VCaP (cell line): ENCODE measurements around the gene MINDY4.

Source experiments
- H3K27ac ChIP-seq: fragments of 450-650 bp; 2 replicates; pipeline ENCODE4 v1.5.1; 2017
- CTCF ChIP-seq: fragments of 450-650 bp; conservative IDR thresholded peaks from 2 replicates; pipeline ENCODE4 v1.5.1; 2017; ENCODE audit warnings: mild to moderate bottlenecking, moderate library complexity

MINDY4 gene

DNA sequence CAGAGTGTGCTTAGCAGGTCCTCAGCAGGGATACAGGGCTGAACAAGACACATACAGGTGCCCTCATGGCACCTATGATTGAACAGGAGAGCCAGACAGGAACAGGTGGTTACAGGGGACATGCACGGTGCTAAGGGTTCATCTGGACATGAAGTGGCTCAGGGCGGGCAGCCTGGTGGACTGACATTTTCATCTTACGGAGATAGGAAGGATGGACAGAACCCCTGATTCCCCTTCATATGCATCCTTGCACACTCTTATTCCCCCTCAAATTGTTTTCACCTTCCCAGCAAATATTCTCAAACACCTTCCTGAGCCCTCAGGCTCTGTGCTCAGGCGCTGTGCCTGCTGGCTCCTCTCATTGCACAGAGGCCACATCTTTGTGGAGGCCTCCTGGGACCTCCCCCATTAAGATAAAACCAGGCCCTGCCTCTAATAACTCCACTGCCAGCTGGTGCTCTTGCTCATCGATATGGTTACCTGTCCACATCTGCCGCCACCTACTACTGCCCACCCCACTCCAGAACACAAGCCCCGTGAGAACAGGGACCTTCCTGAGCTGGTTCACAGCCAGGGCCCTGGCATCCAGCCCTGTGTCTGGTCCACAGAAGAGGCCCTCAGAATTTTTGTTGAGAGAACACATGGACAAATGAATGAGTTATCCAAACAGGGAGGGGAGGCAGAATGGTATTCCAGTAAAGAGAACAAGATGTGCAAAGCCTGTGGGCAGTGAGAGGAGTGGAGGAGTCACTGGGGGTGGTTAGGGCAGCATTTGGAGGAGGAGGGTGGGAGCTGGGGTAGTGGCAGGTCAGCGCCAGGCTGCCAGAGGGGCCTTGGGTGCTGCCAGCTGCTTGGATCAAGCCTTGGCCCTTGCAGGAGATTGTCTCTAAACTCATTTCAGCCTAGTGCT lies 71.6 kb downstream of the MINDY4 start:
- no peak overlapping the region for H3K27ac ChIP-seq
- no peak for TF ChIP-seq CTCF

DNA sequence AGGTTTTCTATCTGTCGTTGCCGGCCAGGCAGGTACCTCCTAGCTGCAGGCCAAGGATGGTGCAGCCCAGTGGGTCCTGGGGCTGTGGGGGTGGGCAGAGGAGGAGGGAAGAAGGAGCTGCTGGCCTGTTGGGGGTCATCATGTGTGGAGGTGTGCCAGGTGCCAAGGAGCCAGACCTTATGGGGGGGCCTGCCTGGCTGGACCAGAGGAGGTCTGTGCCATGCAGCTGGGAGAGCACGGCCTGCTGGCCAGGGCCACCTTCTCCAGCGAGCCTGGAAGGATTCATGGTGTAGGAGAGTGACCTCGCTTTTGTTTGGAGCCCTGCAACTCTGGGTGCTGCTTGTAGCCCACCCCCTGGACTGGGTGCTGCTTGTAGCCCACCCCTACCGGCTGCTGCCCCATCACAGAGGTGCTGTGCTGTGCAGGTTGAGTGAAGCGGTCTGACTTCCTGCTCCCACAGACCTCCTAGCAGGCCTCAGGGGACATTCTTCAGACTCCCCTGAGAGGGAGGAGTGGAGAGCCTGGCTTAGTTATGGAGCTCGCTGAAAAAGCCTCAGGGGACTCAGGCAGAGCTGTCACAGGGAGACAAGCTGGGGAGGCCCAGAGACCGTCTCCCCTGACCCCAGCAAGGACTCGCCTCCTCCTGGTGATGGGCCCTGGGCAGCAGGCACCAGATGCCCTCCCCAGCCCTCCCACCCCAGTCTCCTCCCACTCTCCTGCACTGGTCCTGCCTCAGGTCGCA lies 72.7 kb downstream of the MINDY4 start:
- TF ChIP-seq CTCF, result no peak
- H3K27ac ChIP-seq, result no peak overlapping the region

DNA sequence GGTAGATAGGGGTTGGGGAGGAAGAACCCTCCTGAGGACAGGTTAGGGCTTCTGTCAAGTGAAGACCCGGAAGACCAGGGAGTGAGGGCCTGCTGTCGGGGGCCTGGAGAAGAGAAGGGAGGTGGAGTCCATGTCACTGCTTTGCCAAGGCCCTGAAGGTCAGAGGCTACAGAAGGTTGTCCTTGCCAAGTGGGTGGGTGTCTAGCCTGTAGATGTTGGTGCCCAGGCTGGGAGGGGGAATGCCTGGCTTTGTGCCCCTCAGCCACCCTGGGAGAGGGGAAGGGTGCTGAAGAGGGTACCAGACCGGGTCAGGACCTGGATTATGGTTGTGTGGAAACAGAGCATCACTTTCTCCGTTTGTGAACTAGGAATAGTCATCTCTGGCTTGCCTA lies 73.3 kb downstream of the MINDY4 start:
- H3K27ac ChIP-seq, result no peak overlapping the region
- TF ChIP-seq CTCF, result no peak

DNA sequence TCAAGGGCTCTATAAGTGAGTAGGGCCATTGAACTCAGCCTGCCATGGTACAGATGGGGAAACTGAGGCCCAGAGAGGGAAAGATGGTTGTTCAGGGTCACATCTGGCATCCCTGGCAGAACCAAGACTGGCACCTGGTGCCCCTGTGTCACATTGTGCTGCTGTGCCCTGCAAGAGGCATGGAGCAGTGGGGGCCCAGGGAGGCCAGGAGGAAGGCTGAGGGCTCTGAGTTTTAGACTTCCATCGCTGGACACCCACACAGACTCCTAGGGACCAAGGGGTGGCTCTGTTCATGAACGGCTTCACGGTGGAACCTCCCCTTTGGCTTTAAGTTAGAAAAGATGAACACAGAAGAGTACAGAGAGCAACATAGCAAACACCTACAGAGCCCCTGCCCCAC lies 73.7 kb downstream of the MINDY4 start:
- H3K27ac ChIP-seq, result no peak overlapping the region
- TF ChIP-seq CTCF, result no peak

DNA sequence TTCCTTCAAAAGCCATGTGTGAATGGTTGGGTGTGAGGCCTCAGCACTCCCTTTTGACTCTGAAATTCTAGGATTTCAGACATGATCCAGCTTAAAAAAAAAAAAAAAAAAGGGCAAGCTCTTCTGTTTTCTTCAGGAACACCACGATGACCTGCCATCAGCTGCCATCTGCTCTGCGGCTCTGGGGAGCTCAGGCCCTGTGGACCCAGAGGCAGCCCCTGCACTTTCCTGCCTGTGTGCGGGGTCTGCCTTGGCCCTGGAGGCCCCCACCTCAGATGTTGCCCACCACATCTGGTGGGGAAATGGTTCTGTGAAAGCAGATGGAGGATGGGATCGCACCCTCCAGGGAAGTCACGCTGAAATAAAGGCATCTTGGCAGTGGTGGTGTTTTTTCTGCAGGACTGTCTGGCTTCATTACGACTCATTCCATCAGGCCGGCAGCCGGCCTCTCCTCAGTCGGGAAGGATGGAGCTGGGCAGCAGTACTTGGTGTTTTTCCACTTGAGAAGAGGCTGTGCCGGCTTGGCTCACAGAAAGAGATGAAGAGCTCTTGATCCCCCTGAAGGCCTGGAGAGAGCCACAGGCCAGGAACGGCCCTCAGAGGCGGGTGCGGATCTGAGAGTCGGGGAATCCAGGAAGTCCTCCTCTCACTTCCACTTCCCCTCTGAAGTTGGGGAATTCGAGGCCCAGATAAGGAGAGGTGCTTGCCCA lies 74.4 kb downstream of the MINDY4 start:
- peak overlapping the region; percentile 52 for H3K27ac ChIP-seq
- TF ChIP-seq CTCF, result no peak

- H3K27ac ChIP-seq, result peak overlapping the region; percentile 52
- no peak for TF ChIP-seq CTCF
These were observed 75.2 kb downstream of the MINDY4 start for GRCh38 chr7:30846378-30846777.
